Kidney glomerular epithelial cell (primary cell): ENCODE data around the gene GOLGA6L7.
"Not testable (repeated sequence)": the region's sequence is repeated elsewhere in the genome, so short reads cannot be mapped to it uniquely, and the experiment has no call there.

ENCODE experiments used
- DNase-seq: peaks from one replicate; lab custom pipeline; 2025; lab: John Stamatoyannopoulos, UW

Gene GOLGA6L7

DNA sequence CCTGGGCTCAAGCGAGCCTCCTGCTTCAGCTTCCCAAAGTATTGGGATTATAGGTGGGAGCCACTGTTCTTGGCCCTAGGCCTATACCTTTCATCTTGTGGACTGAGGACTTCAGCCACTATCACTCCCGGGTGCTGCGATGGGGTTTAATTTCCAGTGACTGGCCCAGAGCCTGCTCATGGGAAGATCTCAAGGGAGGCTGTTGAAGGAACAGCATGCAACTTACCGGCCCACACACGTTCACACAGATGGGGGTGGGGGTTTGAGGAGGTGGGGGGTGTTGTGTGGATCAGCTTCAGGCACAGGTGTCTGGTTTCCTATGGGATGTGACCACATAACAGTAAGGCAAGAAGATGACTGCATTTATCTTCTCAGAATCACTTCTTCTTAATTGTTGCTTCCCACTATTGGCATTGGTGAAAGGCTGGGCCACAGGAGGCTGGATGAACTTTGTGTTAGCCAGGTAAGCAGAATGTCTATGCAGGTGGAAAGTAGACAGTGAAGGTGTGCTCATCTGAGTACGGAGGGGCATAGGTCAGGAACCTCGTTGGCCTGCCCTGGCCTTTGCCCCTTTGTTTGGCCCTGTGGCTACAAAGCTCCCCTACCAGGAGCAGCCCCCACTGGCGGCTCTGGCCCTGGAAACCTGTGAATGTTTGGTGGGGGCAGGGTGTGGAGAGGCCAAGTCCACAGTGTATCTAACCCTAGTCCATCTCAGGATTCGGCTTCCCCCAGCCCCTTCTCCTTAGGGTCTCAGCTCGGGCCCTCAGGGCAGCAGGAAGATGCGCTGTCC is 35.9 kb upstream of the GOLGA6L7 start:
- no peak for DNase-seq

- no peak for DNase-seq
These were observed 33.2 kb upstream of the GOLGA6L7 start for GRCh38 chr15:28881600-28881999.

DNA sequence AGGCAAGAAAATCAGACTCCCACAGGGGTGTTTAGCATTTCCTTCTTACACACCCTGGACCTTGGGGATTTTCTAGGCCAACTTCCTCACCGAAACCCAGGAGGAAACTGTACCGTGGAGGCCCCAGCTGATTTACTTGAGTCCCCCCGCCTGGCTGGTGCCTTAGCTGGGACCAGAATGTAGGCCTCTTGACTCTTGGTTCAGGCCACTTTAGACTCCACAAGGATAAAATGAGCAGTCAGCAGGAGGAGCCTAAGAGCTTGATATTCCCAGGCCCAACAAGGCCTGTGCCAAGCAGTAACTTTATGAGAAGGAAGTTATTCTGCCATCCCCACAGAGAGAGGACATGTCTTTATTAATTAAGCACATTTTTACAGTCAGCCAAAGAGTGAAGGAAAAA is 32.7 kb upstream of the GOLGA6L7 start:
- DNase-seq: no peak

DNA sequence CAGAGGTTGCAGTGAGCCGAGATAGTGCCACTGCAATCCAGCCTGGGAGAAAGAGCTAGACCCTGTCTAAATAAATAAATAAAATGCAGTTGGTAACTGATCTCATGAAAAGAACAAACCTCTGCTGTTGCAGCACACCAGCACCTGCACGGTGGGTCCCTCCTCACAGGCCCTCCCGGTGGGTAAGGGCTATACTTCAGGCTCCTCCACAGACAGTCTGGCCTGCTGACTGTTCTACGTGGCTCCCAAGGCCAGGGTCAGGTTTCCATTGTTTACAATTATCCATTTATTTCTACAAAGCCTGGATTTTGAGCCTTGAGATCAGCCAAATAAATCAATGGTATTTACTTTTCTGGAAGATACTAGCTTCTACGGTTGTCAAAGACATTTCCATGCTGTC is 32.2 kb upstream of the GOLGA6L7 start:
- no peak for DNase-seq

- no peak for DNase-seq
These were observed 31.1 kb upstream of the GOLGA6L7 start for GRCh38 chr15:28879551-28879950.

GRCh38 chr15:28878209-28878608 is 29.8 kb upstream of the GOLGA6L7 start:
- DNase-seq: no peak

GRCh38 chr15:28876845-28877185 is 28.4 kb upstream of the GOLGA6L7 start:
- DNase-seq: no peak

- no peak for DNase-seq
These were observed 27.8 kb upstream of the GOLGA6L7 start for GRCh38 chr15:28876131-28876844.

DNA sequence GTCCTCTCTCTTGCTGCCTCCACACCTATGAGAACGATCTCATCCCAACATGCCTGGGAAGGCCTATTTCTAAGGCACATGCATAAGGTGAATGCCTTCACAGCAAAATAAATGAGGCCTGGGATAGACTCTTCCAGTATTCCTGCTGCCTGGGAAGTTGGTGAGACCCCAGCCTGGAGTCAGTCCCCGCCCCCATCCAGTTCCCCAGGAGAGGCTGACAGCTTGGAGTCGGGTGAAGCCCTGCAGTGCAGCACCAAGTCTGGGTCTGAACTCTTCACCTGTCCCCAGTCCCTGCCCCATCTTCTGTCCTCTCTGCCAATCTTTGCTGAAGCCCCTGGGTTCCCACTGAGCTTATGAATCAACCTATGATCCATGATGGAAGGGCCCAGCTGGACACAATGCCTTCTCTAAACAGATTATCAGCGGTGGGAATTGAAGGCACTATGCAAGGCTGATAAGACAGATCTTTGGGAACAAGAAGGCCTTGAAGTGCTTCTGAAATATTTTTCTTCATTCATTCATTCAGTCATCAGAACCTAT is 27.1 kb upstream of the GOLGA6L7 start:
- DNase-seq: no peak

- DNase-seq: no peak
These were observed 25.2 kb upstream of the GOLGA6L7 start for GRCh38 chr15:28873585-28874190.

- no peak for DNase-seq
These were observed 24.6 kb upstream of the GOLGA6L7 start for GRCh38 chr15:28873006-28873405.

DNA sequence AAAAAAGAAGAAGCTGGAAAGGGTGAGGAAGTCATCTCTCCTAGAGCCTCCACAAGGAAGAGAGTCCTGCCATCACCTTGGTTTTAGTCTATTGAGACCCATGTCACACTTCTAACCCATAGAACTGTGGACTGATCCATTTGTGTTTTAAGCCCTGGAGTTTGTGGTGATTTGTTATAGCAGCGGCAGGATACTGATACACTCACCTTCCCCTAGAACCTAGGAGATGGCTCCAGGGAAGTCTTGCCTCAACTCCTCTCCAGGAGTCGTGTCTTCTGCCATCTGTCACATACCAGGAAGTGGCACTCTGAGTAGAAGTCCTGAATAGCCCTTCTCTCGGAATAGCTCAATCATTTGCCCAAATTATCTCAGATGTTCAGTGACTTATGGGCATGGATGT is 22.7 kb upstream of the GOLGA6L7 start:
- DNase-seq: no peak

- no peak for DNase-seq
These were observed 20.4 kb upstream of the GOLGA6L7 start for GRCh38 chr15:28868744-28869345.

GRCh38 chr15:28861589-28862293 is 13.3 kb upstream of the GOLGA6L7 start:
- DNase-seq: not testable (repeated sequence)

DNA sequence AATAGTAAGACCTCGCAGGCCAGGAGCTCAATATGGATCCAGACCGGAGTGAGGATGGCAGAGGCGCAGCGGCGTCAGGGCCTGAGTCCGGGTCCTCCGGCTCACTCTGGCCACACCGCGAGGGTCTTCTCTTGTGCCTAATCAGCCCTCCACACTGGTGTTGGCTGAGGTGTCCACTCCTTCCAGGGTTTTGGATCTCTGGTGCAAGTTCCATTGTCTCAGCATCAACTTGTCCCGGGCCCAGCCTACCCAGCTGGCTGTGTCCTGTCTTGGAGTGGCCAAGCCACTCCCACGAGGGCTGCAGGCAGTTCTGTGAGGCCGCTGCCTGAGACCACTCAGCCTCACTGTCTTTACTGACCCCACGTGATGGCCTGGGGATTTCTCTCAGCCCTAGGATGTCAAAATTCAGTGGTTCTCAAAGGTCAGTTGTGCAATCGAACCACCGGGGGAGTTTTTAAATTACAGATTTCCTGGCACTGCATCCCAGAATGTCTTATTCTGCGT is 12.6 kb upstream of the GOLGA6L7 start:
- no peak for DNase-seq

DNA sequence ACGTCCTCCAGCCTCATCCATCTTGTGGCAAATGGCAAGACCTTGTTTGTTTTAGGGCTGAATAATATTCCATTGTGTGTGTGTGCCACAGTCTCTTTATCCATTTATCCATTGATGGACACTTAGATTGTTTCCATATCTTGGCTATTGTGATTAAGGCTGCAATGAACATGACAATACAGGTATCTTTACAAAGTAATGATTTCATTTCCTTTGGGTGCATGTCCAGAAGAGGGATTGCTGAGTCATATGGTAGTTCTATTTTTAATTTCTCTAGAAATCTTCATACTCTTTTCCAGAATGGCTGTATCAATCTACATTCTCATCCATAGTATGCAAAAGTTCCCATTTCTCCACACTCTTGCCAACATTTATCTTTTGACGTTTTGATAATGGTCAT is 6.1 kb upstream of the GOLGA6L7 start:
- not testable (repeated sequence) for DNase-seq

DNA sequence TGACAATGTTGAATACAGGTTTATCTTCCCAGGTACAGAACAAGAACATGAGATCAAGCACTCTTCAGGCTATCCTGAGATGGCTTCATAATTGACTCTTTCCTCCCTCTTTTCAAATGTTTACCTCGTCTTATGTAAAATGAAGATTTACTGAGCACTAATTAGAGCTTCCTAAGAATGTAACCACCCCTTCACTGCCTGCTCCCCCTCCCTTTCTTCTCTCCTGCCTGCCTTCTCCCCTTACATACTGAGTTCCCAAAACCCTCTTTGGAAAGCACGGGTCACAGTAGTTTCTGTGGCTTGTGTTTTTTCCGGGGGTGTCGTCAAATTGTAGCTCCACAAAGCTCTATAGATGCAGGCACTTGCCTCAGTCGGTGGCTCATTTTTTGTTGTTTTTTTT is 5.2 kb upstream of the GOLGA6L7 start:
- not testable (repeated sequence) for DNase-seq

DNA sequence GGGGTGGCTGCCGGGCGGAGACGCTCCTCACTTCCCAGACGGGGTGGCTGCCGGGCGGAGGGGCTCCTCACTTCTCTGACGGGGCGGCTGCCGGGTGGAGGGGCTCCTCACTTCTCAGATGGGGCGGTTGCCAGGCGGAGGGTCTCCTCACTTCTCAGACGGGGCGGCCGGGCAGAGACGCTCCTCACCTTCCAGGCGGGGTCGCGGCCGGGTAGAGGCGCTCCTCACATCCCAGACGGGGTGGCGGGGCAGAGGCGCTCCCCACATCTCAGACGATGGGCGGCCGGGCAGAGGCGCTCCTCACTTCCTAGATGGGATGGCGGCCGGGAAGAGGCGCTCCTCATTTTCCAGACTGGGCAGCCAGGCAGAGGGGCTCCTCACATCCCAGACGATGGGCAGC is 1.3 kb upstream of the GOLGA6L7 start:
- DNase-seq: not testable (repeated sequence)

- DNase-seq: not testable (repeated sequence)
These were observed 827 bp upstream of the GOLGA6L7 start for GRCh38 chr15:28849271-28849670.

GRCh38 chr15:28847959-28848358 is 485 bp downstream of the GOLGA6L7 start:
- DNase-seq: not testable (repeated sequence)

- DNase-seq: not testable (repeated sequence)
These were observed 1.2 kb downstream of the GOLGA6L7 start for GRCh38 chr15:28847247-28847646.

- DNase-seq: not testable (repeated sequence)
These were observed 4.3 kb downstream of the GOLGA6L7 start for GRCh38 chr15:28844147-28844546.
